ENCODE results near the gene GLT8D2.

GLT8D2 gene, protein sequence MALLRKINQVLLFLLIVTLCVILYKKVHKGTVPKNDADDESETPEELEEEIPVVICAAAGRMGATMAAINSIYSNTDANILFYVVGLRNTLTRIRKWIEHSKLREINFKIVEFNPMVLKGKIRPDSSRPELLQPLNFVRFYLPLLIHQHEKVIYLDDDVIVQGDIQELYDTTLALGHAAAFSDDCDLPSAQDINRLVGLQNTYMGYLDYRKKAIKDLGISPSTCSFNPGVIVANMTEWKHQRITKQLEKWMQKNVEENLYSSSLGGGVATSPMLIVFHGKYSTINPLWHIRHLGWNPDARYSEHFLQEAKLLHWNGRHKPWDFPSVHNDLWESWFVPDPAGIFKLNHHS

DNA sequence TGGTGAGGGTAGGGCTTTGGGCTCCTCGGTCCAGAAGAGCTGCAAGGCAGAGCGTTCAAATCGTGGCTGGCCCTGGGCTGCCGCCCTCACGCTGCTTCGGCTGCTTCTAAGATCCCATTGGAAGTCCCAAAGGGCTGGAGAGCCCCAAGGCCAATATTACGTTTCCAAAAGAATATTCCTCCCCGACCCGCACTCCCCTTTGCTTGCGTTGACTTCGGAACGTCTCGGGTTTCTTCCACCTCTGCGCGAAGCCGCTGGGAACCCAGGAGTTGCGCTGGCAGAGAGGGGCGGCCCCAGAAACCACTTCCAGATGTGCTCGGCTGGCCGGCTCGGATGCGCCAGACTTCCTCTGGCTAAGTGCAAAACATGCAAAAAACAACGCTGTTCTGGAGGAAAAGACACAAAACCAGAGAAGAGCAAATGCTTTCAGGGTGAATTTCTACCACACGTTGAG, at the start of gene GLT8D2:
Gene GLT8D2 (minus strand): TSS at position 285 of the 454 bp plus-strand sequence. CDS start 30,539 bp downstream, outside the sequence.
- no peak for DNase-seq (ENCODE audit: low read depth in 2 of 2)

- DNase-seq (ENCODE audit: low read depth in 2 of 2): no peak
Measured at GRCh38 chr12:104097954-104098353, 48.0 kb upstream of the GLT8D2 start.

- DNase-seq (ENCODE audit: low read depth in 2 of 2): no peak
Measured at GRCh38 chr12:104095289-104095688, 45.3 kb upstream of the GLT8D2 start.

DNA sequence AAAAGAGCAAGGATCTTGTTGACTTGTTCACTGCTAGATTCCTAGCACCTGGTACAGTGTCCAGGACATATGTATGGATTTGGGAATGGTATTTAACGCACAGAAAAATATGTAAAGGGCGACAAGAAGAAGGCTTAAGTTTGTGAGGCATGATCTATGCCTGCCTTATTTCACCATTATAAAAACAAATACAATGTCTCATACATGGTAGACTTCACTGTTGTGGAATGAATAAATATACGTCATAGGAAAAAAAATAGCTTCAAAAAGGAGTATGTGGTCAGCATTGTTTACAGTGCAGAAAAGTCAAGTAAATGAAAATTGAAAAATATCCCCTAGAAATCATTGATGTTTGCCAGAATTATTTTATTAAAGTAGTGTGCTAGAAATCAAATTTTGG, 44.3 kb upstream of the GLT8D2 start:
- DNase-seq (ENCODE audit: low read depth in 2 of 2): no peak

DNA sequence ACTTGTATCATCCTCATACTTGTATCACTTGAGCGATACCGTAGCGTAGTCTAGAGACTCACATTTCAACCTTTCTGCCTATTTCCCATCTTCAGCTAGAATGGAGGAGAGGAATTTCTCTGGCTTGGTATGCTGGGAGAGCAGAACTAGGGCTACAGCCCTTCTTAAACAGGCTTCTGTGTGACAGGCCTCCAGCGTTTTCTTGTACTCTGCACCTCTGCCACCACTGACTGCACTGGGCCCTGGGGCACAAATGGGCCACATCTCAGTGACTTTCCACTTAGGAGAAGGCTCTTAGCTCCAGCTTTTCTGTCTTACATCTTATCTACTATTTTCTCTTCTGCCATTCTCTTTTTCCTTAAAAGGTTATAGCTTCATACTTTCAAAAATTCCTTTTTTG, 41.1 kb upstream of the GLT8D2 start:
- no peak for DNase-seq (ENCODE audit: low read depth in 2 of 2)

GRCh38 chr12:104090685-104091084, 40.7 kb upstream of the GLT8D2 start:
- DNase-seq (ENCODE audit: low read depth in 2 of 2): no peak

DNA sequence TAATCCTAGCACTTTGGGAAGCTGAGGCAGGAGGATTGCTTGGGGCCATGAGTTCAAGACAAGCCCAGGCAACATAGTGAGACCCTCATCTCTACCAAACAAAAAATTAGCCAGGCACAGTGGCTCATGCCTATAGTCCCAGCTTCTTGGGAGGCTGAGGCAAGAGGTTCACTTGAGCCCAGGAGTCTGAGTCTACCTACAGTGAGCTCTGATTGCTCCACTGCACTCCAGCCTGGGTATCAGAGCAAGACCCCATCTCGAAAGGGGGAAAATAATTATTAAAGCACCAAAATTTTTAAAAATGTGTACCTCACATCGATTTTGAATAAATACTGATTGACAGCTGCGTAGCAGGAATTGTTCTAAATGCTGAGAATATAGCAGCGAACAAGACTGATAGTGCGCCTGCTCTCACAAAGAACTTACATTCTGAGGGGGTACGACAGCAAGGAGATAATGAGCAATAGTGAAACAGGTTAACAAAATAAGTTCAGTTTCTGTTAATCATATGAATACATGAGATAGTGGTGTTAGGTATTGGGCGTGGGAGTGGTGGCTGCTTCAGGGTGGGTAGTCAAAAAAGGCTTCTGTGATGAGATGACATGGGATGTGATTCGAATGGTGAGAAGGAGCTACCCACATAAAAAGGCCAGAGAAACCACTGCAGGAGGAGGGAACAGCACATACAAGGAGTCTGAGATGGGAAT, 33.9 kb upstream of the GLT8D2 start:
- DNase-seq (ENCODE audit: low read depth in 2 of 2): peak; percentile 36 to 48

DNA sequence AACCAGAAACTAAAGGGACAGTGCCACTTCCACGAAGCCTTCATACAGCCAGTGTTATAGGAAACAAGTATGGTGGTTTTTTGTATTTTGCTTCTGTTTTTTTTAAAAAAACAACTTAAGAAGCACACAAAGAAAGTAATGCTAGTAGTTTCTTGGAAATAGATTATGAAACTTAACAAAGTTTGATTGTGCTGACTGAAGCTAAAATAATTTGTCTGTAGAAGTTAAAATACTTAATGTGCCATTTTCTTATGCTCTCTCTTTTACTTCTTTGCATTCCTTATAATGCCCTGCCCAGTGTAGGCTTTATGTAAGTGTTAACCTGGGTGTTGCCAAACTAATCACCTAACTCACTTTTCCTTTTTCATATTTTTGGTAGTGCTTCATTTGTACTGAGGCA, 30.8 kb upstream of the GLT8D2 start:
- no peak for DNase-seq (ENCODE audit: low read depth in 2 of 2)

GRCh38 chr12:104079024-104079423, 29.0 kb upstream of the GLT8D2 start:
- no peak for DNase-seq (ENCODE audit: low read depth in 2 of 2)

DNA sequence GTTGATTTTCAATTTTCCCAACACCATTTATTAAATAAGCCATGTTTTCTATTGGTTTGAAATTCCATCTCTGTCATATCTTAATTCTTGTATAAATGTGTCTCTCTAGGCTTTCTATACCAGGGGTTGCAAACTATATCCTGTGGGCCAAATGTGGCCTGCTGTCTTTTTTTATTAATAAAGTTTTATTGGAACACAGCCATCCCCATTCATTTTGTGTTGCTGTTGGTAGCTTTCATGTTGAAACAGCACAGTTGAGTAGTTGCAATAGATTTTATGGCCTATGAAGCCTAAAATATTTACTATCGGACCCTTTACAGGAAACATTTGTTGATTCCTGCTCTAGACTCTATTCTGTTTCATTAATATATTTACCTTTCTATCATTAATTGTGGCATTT, 23.7 kb upstream of the GLT8D2 start:
- no peak for DNase-seq (ENCODE audit: low read depth in 2 of 2)

GRCh38 chr12:104072099-104072498, 22.1 kb upstream of the GLT8D2 start:
- DNase-seq (ENCODE audit: low read depth in 2 of 2): no peak

DNA sequence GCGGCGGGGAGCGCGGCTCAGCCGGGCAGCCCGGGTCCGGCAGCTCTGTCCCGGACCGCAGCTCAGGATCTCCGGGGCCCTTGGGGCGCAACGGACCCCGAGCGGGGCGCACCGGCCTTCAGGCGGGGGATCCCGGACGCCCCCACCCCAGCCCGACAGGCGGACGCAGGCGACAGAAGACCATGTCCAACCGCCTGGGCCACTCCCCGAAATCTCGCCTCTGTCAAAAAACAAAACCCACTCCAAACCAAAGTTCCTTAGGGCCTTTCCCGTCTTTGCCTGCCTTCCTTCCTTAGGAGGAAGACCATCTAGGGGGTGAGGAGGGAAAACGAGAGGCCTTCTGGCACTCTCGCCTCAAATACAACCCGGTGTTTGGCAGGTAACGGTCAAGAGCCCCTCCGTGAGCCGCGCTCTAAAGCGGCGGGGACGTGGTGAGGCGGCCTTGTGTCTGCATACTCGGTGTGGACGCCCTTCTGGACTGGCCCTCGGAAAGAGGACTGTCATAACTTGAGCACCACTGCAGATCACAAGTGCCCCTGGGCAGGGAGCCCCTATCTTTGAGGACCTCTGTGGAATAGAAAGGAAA, 14.9 kb upstream of the GLT8D2 start:
- no peak for DNase-seq (ENCODE audit: low read depth in 2 of 2)

- peak; percentile 87 for DNase-seq (ENCODE audit: low read depth in 2 of 2)
Measured at GRCh38 chr12:104064031-104064841, 14.2 kb upstream of the GLT8D2 start, which contains the start of gene HCFC2. TSS of gene HCFC2 (plus strand) at chr12:104064531. CDS start at chr12:104064561, 30 bp downstream.

DNA sequence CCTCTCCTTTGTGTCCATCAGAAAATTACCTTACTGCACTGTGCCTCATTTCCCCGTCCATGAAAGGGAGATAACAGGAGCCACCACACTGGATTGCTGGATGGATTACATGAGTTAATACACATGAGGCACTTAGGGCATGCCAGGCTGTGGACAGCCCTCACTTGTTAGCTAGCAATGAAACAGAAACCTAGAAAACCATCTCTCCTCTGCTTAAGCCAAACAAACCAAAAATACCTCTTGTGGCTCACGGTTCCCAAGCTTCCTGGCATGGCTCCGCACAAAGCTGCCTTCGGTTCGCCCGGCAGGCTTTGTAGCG, 13.7 kb upstream of the GLT8D2 start:
- DNase-seq (ENCODE audit: low read depth in 2 of 2): no peak

DNA sequence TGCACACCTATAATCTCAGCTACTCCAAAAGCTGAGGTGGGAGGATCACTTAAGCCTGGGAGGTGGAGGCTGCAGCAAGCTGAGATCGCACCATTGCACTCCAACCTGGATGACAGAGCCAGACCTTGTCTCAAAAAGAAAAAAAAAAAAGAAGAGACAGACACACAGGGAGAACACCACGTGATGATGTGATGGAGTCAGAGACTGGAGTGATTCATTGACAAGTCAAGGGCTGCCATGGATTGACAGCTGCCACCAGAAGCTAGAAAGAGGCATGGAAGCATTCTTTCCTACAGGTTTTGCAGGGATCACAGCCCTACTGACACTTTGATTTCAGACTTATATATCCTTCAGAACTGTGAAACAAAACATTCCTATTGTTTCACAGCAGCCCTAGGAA, 10.8 kb upstream of the GLT8D2 start:
- DNase-seq (ENCODE audit: low read depth in 2 of 2): no peak

- DNase-seq (ENCODE audit: low read depth in 2 of 2): no peak
Measured at GRCh38 chr12:104059963-104060362, 10.0 kb upstream of the GLT8D2 start.

DNA sequence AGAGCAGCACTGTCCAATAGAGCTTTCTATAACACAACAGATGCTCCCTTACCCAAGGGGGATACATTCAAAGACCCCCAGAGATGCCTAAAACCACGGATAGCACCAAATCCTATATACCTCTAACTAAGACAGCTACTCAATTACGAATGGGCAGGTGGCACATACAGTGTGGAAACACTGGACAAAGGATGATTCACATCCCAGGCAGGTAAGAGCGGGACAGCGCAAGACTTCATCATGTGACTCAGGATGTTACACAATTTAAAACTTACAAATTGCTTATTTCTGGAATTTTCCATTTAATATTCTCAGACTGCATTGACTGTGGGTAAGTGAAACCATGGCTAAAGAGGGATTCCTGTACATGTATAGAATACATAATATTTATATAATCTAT, 8.8 kb upstream of the GLT8D2 start:
- DNase-seq (ENCODE audit: low read depth in 2 of 2): no peak

DNA sequence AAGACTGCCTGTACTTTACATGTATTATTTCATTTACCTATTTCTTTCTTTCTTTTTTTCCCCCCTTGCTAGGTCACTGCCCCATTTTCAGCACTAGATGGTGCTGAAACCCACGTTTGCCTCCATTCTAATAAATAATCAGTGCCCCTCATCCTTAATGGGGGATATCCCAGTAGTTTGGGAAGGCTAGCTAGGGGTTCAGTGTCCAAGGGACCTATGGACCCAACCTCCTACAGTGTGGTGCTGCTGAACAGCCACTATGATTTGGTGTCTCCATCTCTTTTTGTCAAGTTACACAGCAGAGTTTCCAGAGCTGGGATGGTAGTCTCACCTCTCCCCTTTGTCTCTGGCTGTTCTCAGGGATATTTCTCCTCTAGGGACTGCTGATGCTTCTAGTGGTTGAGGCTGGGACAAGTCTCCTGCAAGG, 7.8 kb upstream of the GLT8D2 start:
- no peak for DNase-seq (ENCODE audit: low read depth in 2 of 2)

GRCh38 chr12:104056419-104056972, 6.5 kb upstream of the GLT8D2 start:
- DNase-seq (ENCODE audit: low read depth in 2 of 2): no peak

GRCh38 chr12:104055686-104056388, 5.8 kb upstream of the GLT8D2 start:
- no peak for DNase-seq (ENCODE audit: low read depth in 2 of 2)

Measured in stimulated activated CD8-positive, alpha-beta memory T cell treated with anti-CD3 and anti-CD28 coated beads, Interleukin-15, amount 100 ng/mL, for 48 hours (primary cell).